WTC11 (cell line): ENCODE measurements around the gene FSD1L. TPM values are rescaled to one million over a fixed set of nuclear protein-coding genes. Genes with fewer than 3 reads are reported as not detected.

Experiments used
- ATAC-seq: fragments of 200-7000 bp; cut with Tn5 transposase; 2 replicates; pipeline ENCODE4 v1.10.0; 2021; ENCODE audit warnings: mild to moderate bottlenecking, moderate library complexity
- CTCF ChIA-PET: fragments of 300-600 bp; sonication (Branson Sonifier 250); formaldehyde crosslinking; loops from one replicate; lab custom pipeline; 2021; ENCODE audit warnings: antibody characterized with exemption; lab: Charles Lee
- POLR2A ChIA-PET: fragments of 350-600 bp; sonication (Branson Sonifier 250); formaldehyde crosslinking; loops from one replicate; lab custom pipeline; 2021; ENCODE audit warnings: antibody characterized with exemption; lab: Charles Lee
- DNase-seq: peaks from one replicate; pipeline ENCODE4 v3.0.0; 2021; ENCODE audit warnings: low spot score
- H3K27ac Mint-ChIP-seq: 2 replicates; pipeline ENCODE4 v1.8.0; 2021; ENCODE audit warnings: mixed read lengths
- H3K27me3 Mint-ChIP-seq: 2 replicates; pipeline ENCODE4 v1.8.0; 2021; ENCODE audit warnings: low read depth, mild to moderate bottlenecking, moderate library complexity, mixed read lengths
- H3K36me3 Mint-ChIP-seq: 2 replicates; pipeline ENCODE4 v1.8.0; 2021; ENCODE audit warnings: mixed read lengths
- H3K4me1 Mint-ChIP-seq: 2 replicates; pipeline ENCODE4 v1.8.0; 2022; ENCODE audit warnings: mixed read lengths
- H3K4me3 Mint-ChIP-seq: 2 replicates; pipeline ENCODE4 v1.8.0; 2021; ENCODE audit warnings: mild to moderate bottlenecking, moderate library complexity, mixed read lengths
- H3K9me3 Mint-ChIP-seq: 2 replicates; pipeline ENCODE4 v1.8.0; 2021; ENCODE audit warnings: mixed read lengths
- ARID4B ChIP-seq: sonication (generic); formaldehyde crosslinking; IDR thresholded peaks from 2 replicates; pipeline ENCODE4 v1.8.0; 2023; ENCODE audit warnings: missing genetic modification reagents, mild to moderate bottlenecking, borderline replicate concordance
- ATF2 ChIP-seq: sonication (generic); formaldehyde crosslinking; IDR thresholded peaks from 2 replicates; pipeline ENCODE4 v1.8.1; 2022; ENCODE audit warnings: low read depth, missing genetic modification reagents, borderline replicate concordance
- CREB1 ChIP-seq: sonication (generic); formaldehyde crosslinking; IDR thresholded peaks from 2 replicates; pipeline ENCODE4 v1.8.0; 2023; ENCODE audit warnings: mild to moderate bottlenecking, missing genetic modification reagents
- CREM ChIP-seq: sonication (generic); formaldehyde crosslinking; IDR thresholded peaks from 2 replicates; pipeline ENCODE4 v1.8.1; 2022; ENCODE audit warnings: mild to moderate bottlenecking, missing genetic modification reagents, moderate library complexity
- FOXJ3 ChIP-seq: sonication (generic); formaldehyde crosslinking; IDR thresholded peaks from 2 replicates; pipeline ENCODE4 v1.9.0; 2021; ENCODE audit warnings: missing genetic modification reagents, mild to moderate bottlenecking, borderline replicate concordance
- FOXP1 ChIP-seq: sonication (generic); formaldehyde crosslinking; IDR thresholded peaks from 2 replicates; pipeline ENCODE4 v1.8.0; 2022; ENCODE audit warnings: missing genetic modification reagents, mild to moderate bottlenecking, moderate library complexity, borderline replicate concordance
- GABPB1 ChIP-seq: sonication (generic); formaldehyde crosslinking; IDR thresholded peaks from 2 replicates; pipeline ENCODE4 v1.8.1; 2023; ENCODE audit warnings: mild to moderate bottlenecking, missing genetic modification reagents
- GRHL2 ChIP-seq: fragments of 250-450 bp; sonication (Bioruptor Pico); IDR thresholded peaks from 2 replicates; pipeline ENCODE4 v1.8.0; 2022; ENCODE audit warnings: mild to moderate bottlenecking, moderate library complexity; ENCODE audit not compliant: insufficient replicate concordance, severe bottlenecking
- GTF2I ChIP-seq: fragments of 250-450 bp; sonication (Bioruptor Pico); conservative IDR thresholded peaks from 2 replicates; pipeline ENCODE4 v1.4.0; 2021; ENCODE audit warnings: mild to moderate bottlenecking
- HMGA2 ChIP-seq: fragments of 250-450 bp; sonication (Bioruptor Pico); IDR thresholded peaks from 2 replicates; pipeline ENCODE4 v1.4.0; 2021; ENCODE audit warnings: mild to moderate bottlenecking, moderate library complexity
- HMGXB4 ChIP-seq: sonication (generic); formaldehyde crosslinking; IDR thresholded peaks from 2 replicates; pipeline ENCODE4 v1.8.1; 2023; ENCODE audit warnings: mild to moderate bottlenecking, moderate library complexity, missing genetic modification reagents
- MXD4 ChIP-seq: fragments of 250-450 bp; sonication (Bioruptor Pico); IDR thresholded peaks from 2 replicates; pipeline ENCODE4 v1.8.0; 2021; ENCODE audit warnings: mild to moderate bottlenecking, moderate library complexity, borderline replicate concordance
- NR2C2 ChIP-seq: sonication (generic); formaldehyde crosslinking; IDR thresholded peaks from 2 replicates; pipeline ENCODE4 v1.8.0; 2022; ENCODE audit warnings: mild to moderate bottlenecking, missing genetic modification reagents
- PRDM15 ChIP-seq: sonication (generic); formaldehyde crosslinking; IDR thresholded peaks from 2 replicates; pipeline ENCODE4 v1.8.0; 2022; ENCODE audit warnings: missing genetic modification reagents
- SP1 ChIP-seq: sonication (generic); formaldehyde crosslinking; conservative IDR thresholded peaks from 2 replicates; pipeline ENCODE4 v1.8.1; 2022; ENCODE audit warnings: missing genetic modification reagents
- STAT6 ChIP-seq: sonication (generic); formaldehyde crosslinking; conservative IDR thresholded peaks from 2 replicates; pipeline ENCODE4 v1.8.1; 2023; ENCODE audit warnings: mild to moderate bottlenecking, low read depth, missing genetic modification reagents, moderate library complexity
- ZNF317 ChIP-seq: sonication (generic); formaldehyde crosslinking; IDR thresholded peaks from 2 replicates; pipeline ENCODE4 v1.8.1; 2023; ENCODE audit warnings: low read depth, mild to moderate bottlenecking, moderate library complexity, missing genetic modification reagents, borderline replicate concordance
- ZNF396 ChIP-seq: fragments of 250-450 bp; sonication (Bioruptor Pico); IDR thresholded peaks from 2 replicates; pipeline ENCODE4 v1.8.0; 2021; ENCODE audit warnings: mild to moderate bottlenecking, moderate library complexity, borderline replicate concordance
- ZNF425 ChIP-seq: fragments of 250-450 bp; sonication (Bioruptor Pico); conservative IDR thresholded peaks from 2 replicates; pipeline ENCODE4 v1.9.0; 2021; ENCODE audit warnings: mild to moderate bottlenecking
- total RNA-seq: library from RNA; stranded (reverse); gene quantifications from 3 replicates; pipeline ENCODE4 v1.2.3, GENCODE V29; 2021

The FSD1L gene
- total RNA-seq, 1 experiment from 2014 or later: 5.3 TPM

GRCh38 chr9:105419816-105420597, 27.8 kb upstream of the FSD1L start (continued):
- TF ChIP-seq ATF2 (CRISPR knock-in tag) (no peak), GTF2I (CRISPR knock-in tag) (no peak), SP1 (CRISPR knock-in tag) (no peak)

GRCh38 chr9:105421154-105421553, 26.7 kb upstream of the FSD1L start:
- Mint-ChIP-seq H3K36me3 (no peaks in the 10 kb centered on the region), H3K9me3 (no peaks in the 10 kb centered on the region; the same call in 1 of the 2 replicates), H3K4me3 (no peak overlapping the region), H3K4me1 (no peaks in the 10 kb centered on the region), H3K27ac (no peak overlapping the region), H3K27me3 (peaks cover 15% of the 10 kb centered on the region)
- ATAC-seq (no peak), DNase-seq (no peak)
- ChIA-PET CTCF (interaction anchor here (0.6 to 1.0 kb wide), 2 partner anchors 93 to 176 kb away, joined by 3 read pairs; no protein-coding TSS in a partner anchor), POLR2A (no interaction called here)
- TF ChIP-seq ZNF425 (CRISPR knock-in tag) (no peak), HMGXB4 (CRISPR knock-in tag) (no peak), CREB1 (CRISPR knock-in tag) (no peak), ZNF317 (no peak), FOXJ3 (CRISPR knock-in tag) (no peak), PRDM15 (CRISPR knock-in tag) (no peak), NR2C2 (no peak), MXD4 (CRISPR knock-in tag) (no peak), GABPB1 (CRISPR knock-in tag) (no peak), FOXP1 (CRISPR knock-in tag) (no peak), CREM (CRISPR knock-in tag) (no peak), STAT6 (CRISPR knock-in tag) (no peak), ARID4B (CRISPR knock-in tag) (no peak), ZNF396 (CRISPR knock-in tag) (no peak), GRHL2 (no peak), HMGA2 (CRISPR knock-in tag) (no peak)
